Upper lobe of left lung (tissue), 6 donors: Measurements from ENCODE around the gene HSD3B2. TPM values are rescaled to one million over a fixed set of nuclear protein-coding genes. Genes with fewer than 3 reads are reported as not detected.

Experiments
- ATAC-seq, 2 donors: fragments of 200-7000 bp; cut with Tn5 transposase; one replicate each; pipeline ENCODE4 v1.9.1; 2022; ENCODE audit warnings: mild to moderate bottlenecking in 2 of 2, moderate library complexity in 2 of 2; ENCODE audit not compliant: low FRiP score in 2 of 2
- DNase-seq, 2 donors: peaks; one replicate each; pipeline ENCODE4 v3.0.0-alpha.2; 2019 to 2020
- H3K27ac ChIP-seq, 4 donors: fragments of 200-600 bp; sonication (generic); one replicate each; pipeline ENCODE4 v1.5.1; 2016 to 2019
- H3K27me3 ChIP-seq, 4 donors: fragments of 200-600 bp; sonication (generic); one replicate each; pipeline ENCODE4 v1.5.1; 2017 to 2019
- H3K36me3 ChIP-seq, 4 donors: fragments of 200-600 bp; sonication (generic); one replicate each; pipeline ENCODE4 v1.5.1; 2016 to 2019
- H3K4me1 ChIP-seq, 4 donors: fragments of 200-600 bp; sonication (generic); one replicate each; pipeline ENCODE4 v1.5.1; 2018 to 2019
- H3K4me3 ChIP-seq, 4 donors: fragments of 200-600 bp; sonication (generic); one replicate each; pipeline ENCODE4 v1.5.1; 2017 to 2019; ENCODE audit warnings: mild to moderate bottlenecking in 2 of 4, moderate library complexity in 1 of 4
- H3K9me3 ChIP-seq, 4 donors: fragments of 200-600 bp; sonication (generic); one replicate each; pipeline ENCODE4 v1.5.1; 2018 to 2019
- CTCF ChIP-seq, 6 experiments: fragments of 450-650 bp in 4 of 6; fragments of 200-600 bp in 2 of 6; sonication (generic) in 2 of 6; IDR thresholded peaks; one replicate each; pipeline ENCODE4 v1.5.1; 2016 to 2019; ENCODE audit warnings: antibody characterized with exemption in 6 of 6
- EP300 ChIP-seq, 4 donors: sonication (generic); formaldehyde crosslinking; IDR thresholded peaks; one replicate each; pipeline ENCODE4 v1.5.1; 2017; ENCODE audit warnings: antibody characterized with exemption in 4 of 4, control low read depth in 2 of 4
- POLR2A ChIP-seq, 4 donors: fragments of 450-650 bp; IDR thresholded peaks; one replicate each; pipeline ENCODE4 v1.5.1; 2016 to 2017; ENCODE audit warnings: antibody characterized with exemption in 4 of 4, mild to moderate bottlenecking in 2 of 4
- POLR2AphosphoS5 ChIP-seq, 2 donors: sonication (generic); formaldehyde crosslinking; IDR thresholded peaks; one replicate each; pipeline ENCODE4 v1.5.1; 2017; ENCODE audit warnings: antibody characterized with exemption in 2 of 2
- WGBS, 2 donors: methylation state at CpG; one replicate each; pipeline ENCODE4 v1.1.5; 2017 to 2018; 5-methylcytosine and 5-hydroxymethylcytosine counted together
- total RNA-seq, 6 donors: library from RNA; depleted of rRNA in 4 of 6; stranded (reverse); fragments of >200 nt in 4 of 6; gene quantifications; one replicate each; pipeline versions ENCODE4 v1.1.0 to v1.2.1, GENCODE V29; 2016 to 2021
- donor health status: DM: no; HTN: no; CAD: no; lungs with moderate emphysema.
- donor health status: DM: no; HTN: yes; CAD: no; lungs with severe emphysema.

Gene HSD3B2
- total RNA-seq, 6 donors from 2014 or later: 2.1 TPM; not detected in 4

GRCh38 chr1:119469741-119470140 lies 54.8 kb downstream of the HSD3B2 start:
- H3K27ac ChIP-seq: no peak overlapping the region
- no peaks in the 10 kb centered on the region for H3K9me3 ChIP-seq
- ATAC-seq (no peak), DNase-seq (no peak)
- H3K36me3 ChIP-seq: no peaks in the 10 kb centered on the region
- H3K4me1 ChIP-seq: peaks cover 0 to 4% (median 0%) of the 10 kb centered on the region in 4 donors
- H3K4me3 ChIP-seq: no peak overlapping the region
- TF ChIP-seq CTCF (IDR thresholded peaks at IDR 0.05) (no peak), POLR2AphosphoS5 (IDR thresholded peaks at IDR 0.05) (no peak), EP300 (IDR thresholded peaks at IDR 0.05) (no peak), POLR2A (IDR thresholded peaks at IDR 0.05) (no peak)
- no peaks in the 10 kb centered on the region for H3K27me3 ChIP-seq
- WGBS, 2 donors: 50 to 75% methylated on average over 1 of the region's 1 CpG

GRCh38 chr1:119470377-119470776 lies 55.4 kb downstream of the HSD3B2 start:
- TF ChIP-seq POLR2A (IDR thresholded peaks at IDR 0.05) (no peak), EP300 (IDR thresholded peaks at IDR 0.05) (no peak), POLR2AphosphoS5 (IDR thresholded peaks at IDR 0.05) (no peak), CTCF (IDR thresholded peaks at IDR 0.05) (no peak)
- no peaks in the 10 kb centered on the region for H3K27me3 ChIP-seq
- H3K4me1 ChIP-seq: peaks cover 0 to 4% (median 0%) of the 10 kb centered on the region in 4 donors
- H3K9me3 ChIP-seq: no peaks in the 10 kb centered on the region
- ATAC-seq (no peak), DNase-seq (no peak)
- no peak overlapping the region for H3K4me3 ChIP-seq
- WGBS, 2 donors: 83 to 90% methylated on average over 3 of the region's 3 CpGs
- no peaks in the 10 kb centered on the region for H3K36me3 ChIP-seq
- H3K27ac ChIP-seq: no peak overlapping the region

GRCh38 chr1:119470958-119471357 lies 56.0 kb downstream of the HSD3B2 start:
- TF ChIP-seq POLR2AphosphoS5 (IDR thresholded peaks at IDR 0.05) (no peak), EP300 (IDR thresholded peaks at IDR 0.05) (no peak), CTCF (IDR thresholded peaks at IDR 0.05) (no peak), POLR2A (IDR thresholded peaks at IDR 0.05) (no peak)
- H3K36me3 ChIP-seq: no peaks in the 10 kb centered on the region
- no peak for ATAC-seq
- no peaks in the 10 kb centered on the region for H3K27me3 ChIP-seq
- 78 to 85% methylated on average over 7 of the region's 7 CpGs for WGBS, 2 donors
- no peak overlapping the region for H3K4me3 ChIP-seq
- H3K27ac ChIP-seq: no peak overlapping the region
- peaks cover 0 to 4% (median 0%) of the 10 kb centered on the region in 4 donors for H3K4me1 ChIP-seq
- H3K9me3 ChIP-seq: no peaks in the 10 kb centered on the region
- no peak for DNase-seq

GRCh38 chr1:119471566-119471965 lies 56.6 kb downstream of the HSD3B2 start:
- Histone ChIP-seq H3K4me3 (no peak overlapping the region), H3K4me1 (peaks cover 0 to 4% (median 0%) of the 10 kb centered on the region in 4 donors), H3K27ac (no peak overlapping the region), H3K27me3 (no peaks in the 10 kb centered on the region), H3K9me3 (no peaks in the 10 kb centered on the region), H3K36me3 (no peaks in the 10 kb centered on the region)
- no peak for DNase-seq
- TF ChIP-seq POLR2AphosphoS5 (IDR thresholded peaks at IDR 0.05): no peak
- TF ChIP-seq POLR2A (IDR thresholded peaks at IDR 0.05): no peak
- TF ChIP-seq EP300 (IDR thresholded peaks at IDR 0.05): no peak
- TF ChIP-seq CTCF (IDR thresholded peaks at IDR 0.05): no peak
- no peak for ATAC-seq
- 74 to 80% methylated on average over 5 of the region's 5 CpGs for WGBS, 2 donors

DNA sequence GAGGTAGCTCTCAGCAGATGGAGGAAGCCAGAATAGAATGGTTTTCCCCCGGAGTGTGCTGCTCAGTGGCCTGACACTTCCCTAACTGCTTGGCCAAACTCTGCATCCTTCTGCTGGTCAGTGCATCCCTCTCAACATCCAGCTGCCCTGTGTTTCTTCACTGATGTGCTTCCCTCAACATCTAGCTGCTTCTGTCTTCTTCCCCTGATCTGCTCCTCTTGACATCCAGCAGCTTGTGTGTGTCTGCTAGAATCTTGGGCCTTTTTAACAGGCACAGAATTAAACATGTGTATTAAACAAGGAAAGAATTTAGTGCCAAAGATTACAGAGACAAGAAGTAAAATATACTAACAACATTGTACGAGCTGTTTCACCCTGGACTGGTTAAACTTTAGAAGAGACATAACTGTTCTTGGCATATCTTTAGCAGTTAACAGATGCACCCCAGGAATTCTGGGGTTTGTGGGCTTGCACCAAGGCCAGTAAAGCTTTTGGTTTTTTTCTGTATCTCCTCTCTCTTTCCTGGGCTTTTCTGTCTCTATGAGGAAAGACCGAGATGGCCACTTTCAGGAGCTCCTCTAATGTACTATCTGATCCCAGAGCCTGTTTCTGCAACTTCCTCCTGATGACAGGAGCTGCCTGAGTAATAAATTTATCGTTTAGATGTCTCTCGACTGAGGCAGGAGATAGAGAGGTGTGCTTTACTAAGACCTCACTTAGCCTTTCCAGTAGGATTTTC lies 57.3 kb downstream of the HSD3B2 start:
- H3K4me3 ChIP-seq: no peak overlapping the region
- H3K36me3 ChIP-seq: no peaks in the 10 kb centered on the region
- no peak overlapping the region for H3K27ac ChIP-seq
- TF ChIP-seq CTCF (IDR thresholded peaks at IDR 0.05): no peak
- TF ChIP-seq POLR2AphosphoS5 (IDR thresholded peaks at IDR 0.05): no peak
- TF ChIP-seq EP300 (IDR thresholded peaks at IDR 0.05): no peak
- no peak for TF ChIP-seq POLR2A (IDR thresholded peaks at IDR 0.05)
- DNase-seq (no peak), ATAC-seq (no peak)
- no peaks in the 10 kb centered on the region for H3K27me3 ChIP-seq
- 46 to 60% methylated on average over 5 of the region's 5 CpGs for WGBS, 2 donors
- H3K9me3 ChIP-seq: no peaks in the 10 kb centered on the region
- H3K4me1 ChIP-seq: peaks cover 0 to 2% (median 0%) of the 10 kb centered on the region in 4 donors
